ENCODE measurements around the gene SIDT1. TPM values are rescaled to one million over a fixed set of nuclear protein-coding genes. Genes with fewer than 3 reads are reported as not detected.

The SIDT1 gene
- total RNA-seq, 1 experiment from 2014 or later: 0.22 TPM

DNA sequence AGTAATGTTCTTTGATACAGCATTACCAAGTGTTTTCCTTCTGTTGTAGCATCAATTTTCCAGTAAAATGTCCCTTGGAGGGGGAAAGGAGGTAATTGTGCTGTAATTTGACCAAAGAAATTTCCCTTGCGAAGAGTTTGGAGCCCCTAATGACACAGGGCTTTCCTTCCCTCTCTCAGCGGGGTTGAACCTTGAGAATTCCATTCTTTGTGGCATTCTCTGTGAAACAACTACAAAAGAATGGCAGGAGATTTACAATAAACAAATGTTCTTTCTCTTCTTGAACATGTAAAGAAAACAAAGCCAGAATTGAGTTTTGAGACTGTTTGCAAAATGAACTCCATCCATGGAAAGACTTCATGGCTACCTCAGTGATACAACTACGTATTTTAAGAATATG lies 53.4 kb downstream of the SIDT1 start:
- DNase-seq (ENCODE audit: low spot score) (no peak), ATAC-seq (peak; percentile 55)
- Mint-ChIP-seq H3K27ac (no peak overlapping the region), H3K36me3 (no peaks in the 10 kb centered on the region), H3K9me3 (no peaks in the 10 kb centered on the region), H3K4me1 (peaks cover 30% of the 10 kb centered on the region), H3K27me3 (ENCODE audit: low read depth) (0 out of 2 replicates have a peak, but pooled peaks cover under 1% of the 10 kb centered on the region), H3K4me3 (no peak overlapping the region)
- ChIA-PET CTCF (interaction anchor here (1.6 kb wide), 1 partner anchor 8 kb away, joined by 3 read pairs; no protein-coding TSS in a partner anchor), POLR2A (no interaction called here)
- TF ChIP-seq JUN (CRISPR knock-in tag; IDR thresholded peaks at IDR 0.05) (no peak), TP53 (CRISPR knock-in tag; IDR thresholded peaks at IDR 0.05) (no peak), CREB1 (CRISPR knock-in tag; IDR thresholded peaks at IDR 0.05) (no peak), ELF4 (CRISPR knock-in tag; IDR thresholded peaks at IDR 0.05; ENCODE audit: low read depth) (no peak), CREM (CRISPR knock-in tag; IDR thresholded peaks at IDR 0.05) (no peak), ZNF671 (CRISPR knock-in tag; IDR thresholded peaks at IDR 0.05) (no peak), TCF7 (CRISPR knock-in tag; IDR thresholded peaks at IDR 0.05; ENCODE audit: low read depth) (no peak), GTF2I (CRISPR knock-in tag; conservative IDR thresholded peaks at IDR 0.05) (no peak), SP1 (CRISPR knock-in tag; conservative IDR thresholded peaks at IDR 0.05) (no peak)
- TF ChIP-seq, protein P1, sequence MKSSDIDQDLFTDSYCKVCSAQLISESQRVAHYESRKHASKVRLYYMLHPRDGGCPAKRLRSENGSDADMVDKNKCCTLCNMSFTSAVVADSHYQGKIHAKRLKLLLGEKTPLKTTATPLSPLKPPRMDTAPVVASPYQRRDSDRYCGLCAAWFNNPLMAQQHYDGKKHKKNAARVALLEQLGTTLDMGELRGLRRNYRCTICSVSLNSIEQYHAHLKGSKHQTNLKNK (CRISPR knock-in tag; IDR thresholded peaks at IDR 0.05): no peak
- TF ChIP-seq, protein P2, sequence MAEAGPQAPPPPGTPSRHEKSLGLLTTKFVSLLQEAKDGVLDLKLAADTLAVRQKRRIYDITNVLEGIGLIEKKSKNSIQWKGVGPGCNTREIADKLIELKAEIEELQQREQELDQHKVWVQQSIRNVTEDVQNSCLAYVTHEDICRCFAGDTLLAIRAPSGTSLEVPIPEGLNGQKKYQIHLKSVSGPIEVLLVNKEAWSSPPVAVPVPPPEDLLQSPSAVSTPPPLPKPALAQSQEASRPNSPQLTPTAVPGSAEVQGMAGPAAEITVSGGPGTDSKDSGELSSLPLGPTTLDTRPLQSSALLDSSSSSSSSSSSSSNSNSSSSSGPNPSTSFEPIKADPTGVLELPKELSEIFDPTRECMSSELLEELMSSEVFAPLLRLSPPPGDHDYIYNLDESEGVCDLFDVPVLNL (CRISPR knock-in tag; IDR thresholded peaks at IDR 0.05; ENCODE audit: borderline replicate concordance, low read depth): no peak
- TF ChIP-seq, protein P3, sequence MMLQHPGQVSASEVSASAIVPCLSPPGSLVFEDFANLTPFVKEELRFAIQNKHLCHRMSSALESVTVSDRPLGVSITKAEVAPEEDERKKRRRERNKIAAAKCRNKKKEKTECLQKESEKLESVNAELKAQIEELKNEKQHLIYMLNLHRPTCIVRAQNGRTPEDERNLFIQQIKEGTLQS (CRISPR knock-in tag; conservative IDR thresholded peaks at IDR 0.05): no peak
- TF ChIP-seq, protein P4, sequence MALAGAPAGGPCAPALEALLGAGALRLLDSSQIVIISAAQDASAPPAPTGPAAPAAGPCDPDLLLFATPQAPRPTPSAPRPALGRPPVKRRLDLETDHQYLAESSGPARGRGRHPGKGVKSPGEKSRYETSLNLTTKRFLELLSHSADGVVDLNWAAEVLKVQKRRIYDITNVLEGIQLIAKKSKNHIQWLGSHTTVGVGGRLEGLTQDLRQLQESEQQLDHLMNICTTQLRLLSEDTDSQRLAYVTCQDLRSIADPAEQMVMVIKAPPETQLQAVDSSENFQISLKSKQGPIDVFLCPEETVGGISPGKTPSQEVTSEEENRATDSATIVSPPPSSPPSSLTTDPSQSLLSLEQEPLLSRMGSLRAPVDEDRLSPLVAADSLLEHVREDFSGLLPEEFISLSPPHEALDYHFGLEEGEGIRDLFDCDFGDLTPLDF (CRISPR knock-in tag; IDR thresholded peaks at IDR 0.05): no peak
- TF ChIP-seq, protein P5, sequence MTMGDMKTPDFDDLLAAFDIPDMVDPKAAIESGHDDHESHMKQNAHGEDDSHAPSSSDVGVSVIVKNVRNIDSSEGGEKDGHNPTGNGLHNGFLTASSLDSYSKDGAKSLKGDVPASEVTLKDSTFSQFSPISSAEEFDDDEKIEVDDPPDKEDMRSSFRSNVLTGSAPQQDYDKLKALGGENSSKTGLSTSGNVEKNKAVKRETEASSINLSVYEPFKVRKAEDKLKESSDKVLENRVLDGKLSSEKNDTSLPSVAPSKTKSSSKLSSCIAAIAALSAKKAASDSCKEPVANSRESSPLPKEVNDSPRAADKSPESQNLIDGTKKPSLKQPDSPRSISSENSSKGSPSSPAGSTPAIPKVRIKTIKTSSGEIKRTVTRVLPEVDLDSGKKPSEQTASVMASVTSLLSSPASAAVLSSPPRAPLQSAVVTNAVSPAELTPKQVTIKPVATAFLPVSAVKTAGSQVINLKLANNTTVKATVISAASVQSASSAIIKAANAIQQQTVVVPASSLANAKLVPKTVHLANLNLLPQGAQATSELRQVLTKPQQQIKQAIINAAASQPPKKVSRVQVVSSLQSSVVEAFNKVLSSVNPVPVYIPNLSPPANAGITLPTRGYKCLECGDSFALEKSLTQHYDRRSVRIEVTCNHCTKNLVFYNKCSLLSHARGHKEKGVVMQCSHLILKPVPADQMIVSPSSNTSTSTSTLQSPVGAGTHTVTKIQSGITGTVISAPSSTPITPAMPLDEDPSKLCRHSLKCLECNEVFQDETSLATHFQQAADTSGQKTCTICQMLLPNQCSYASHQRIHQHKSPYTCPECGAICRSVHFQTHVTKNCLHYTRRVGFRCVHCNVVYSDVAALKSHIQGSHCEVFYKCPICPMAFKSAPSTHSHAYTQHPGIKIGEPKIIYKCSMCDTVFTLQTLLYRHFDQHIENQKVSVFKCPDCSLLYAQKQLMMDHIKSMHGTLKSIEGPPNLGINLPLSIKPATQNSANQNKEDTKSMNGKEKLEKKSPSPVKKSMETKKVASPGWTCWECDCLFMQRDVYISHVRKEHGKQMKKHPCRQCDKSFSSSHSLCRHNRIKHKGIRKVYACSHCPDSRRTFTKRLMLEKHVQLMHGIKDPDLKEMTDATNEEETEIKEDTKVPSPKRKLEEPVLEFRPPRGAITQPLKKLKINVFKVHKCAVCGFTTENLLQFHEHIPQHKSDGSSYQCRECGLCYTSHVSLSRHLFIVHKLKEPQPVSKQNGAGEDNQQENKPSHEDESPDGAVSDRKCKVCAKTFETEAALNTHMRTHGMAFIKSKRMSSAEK (CRISPR knock-in tag; IDR thresholded peaks at IDR 0.05; ENCODE audit: borderline replicate concordance): no peak
- TF ChIP-seq, protein P6, sequence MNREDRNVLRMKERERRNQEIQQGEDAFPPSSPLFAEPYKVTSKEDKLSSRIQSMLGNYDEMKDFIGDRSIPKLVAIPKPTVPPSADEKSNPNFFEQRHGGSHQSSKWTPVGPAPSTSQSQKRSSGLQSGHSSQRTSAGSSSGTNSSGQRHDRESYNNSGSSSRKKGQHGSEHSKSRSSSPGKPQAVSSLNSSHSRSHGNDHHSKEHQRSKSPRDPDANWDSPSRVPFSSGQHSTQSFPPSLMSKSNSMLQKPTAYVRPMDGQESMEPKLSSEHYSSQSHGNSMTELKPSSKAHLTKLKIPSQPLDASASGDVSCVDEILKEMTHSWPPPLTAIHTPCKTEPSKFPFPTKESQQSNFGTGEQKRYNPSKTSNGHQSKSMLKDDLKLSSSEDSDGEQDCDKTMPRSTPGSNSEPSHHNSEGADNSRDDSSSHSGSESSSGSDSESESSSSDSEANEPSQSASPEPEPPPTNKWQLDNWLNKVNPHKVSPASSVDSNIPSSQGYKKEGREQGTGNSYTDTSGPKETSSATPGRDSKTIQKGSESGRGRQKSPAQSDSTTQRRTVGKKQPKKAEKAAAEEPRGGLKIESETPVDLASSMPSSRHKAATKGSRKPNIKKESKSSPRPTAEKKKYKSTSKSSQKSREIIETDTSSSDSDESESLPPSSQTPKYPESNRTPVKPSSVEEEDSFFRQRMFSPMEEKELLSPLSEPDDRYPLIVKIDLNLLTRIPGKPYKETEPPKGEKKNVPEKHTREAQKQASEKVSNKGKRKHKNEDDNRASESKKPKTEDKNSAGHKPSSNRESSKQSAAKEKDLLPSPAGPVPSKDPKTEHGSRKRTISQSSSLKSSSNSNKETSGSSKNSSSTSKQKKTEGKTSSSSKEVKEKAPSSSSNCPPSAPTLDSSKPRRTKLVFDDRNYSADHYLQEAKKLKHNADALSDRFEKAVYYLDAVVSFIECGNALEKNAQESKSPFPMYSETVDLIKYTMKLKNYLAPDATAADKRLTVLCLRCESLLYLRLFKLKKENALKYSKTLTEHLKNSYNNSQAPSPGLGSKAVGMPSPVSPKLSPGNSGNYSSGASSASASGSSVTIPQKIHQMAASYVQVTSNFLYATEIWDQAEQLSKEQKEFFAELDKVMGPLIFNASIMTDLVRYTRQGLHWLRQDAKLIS (CRISPR knock-in tag; IDR thresholded peaks at IDR 0.05; ENCODE audit: borderline replicate concordance): no peak
- TF ChIP-seq, protein P7, sequence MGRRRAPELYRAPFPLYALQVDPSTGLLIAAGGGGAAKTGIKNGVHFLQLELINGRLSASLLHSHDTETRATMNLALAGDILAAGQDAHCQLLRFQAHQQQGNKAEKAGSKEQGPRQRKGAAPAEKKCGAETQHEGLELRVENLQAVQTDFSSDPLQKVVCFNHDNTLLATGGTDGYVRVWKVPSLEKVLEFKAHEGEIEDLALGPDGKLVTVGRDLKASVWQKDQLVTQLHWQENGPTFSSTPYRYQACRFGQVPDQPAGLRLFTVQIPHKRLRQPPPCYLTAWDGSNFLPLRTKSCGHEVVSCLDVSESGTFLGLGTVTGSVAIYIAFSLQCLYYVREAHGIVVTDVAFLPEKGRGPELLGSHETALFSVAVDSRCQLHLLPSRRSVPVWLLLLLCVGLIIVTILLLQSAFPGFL (CRISPR knock-in tag; IDR thresholded peaks at IDR 0.05; ENCODE audit: borderline replicate concordance): no peak
